GM18502 (cell line): Measurements from ENCODE around the gene HERC2.
"Not testable (repeated sequence)": the region's sequence is repeated elsewhere in the genome, so short reads cannot be mapped to it uniquely, and the experiment has no call there.

Source experiments
- ATAC-seq: cut with Tn5 transposase; IDR thresholded peaks from one replicate; pipeline ENCODE4 v1.9.1; 2021; ENCODE audit warnings: mild to moderate bottlenecking; ENCODE audit not compliant: unreplicated experiment, poor library complexity

HERC2 gene

GRCh38 chr15:28184166-28184565 is 137.8 kb downstream of the HERC2 start:
- no peak for ATAC-seq

GRCh38 chr15:28182731-28183130 is 139.2 kb downstream of the HERC2 start:
- no peak for ATAC-seq

- ATAC-seq = no peak
Observed at GRCh38 chr15:28182216-28182615, 139.8 kb downstream of the HERC2 start.

- no peak for ATAC-seq
Observed at GRCh38 chr15:28181366-28181765, 140.6 kb downstream of the HERC2 start.

- no peak for ATAC-seq
Observed at GRCh38 chr15:28179270-28179669, 142.7 kb downstream of the HERC2 start.

- ATAC-seq = no peak
Observed at GRCh38 chr15:28178727-28179126, 143.3 kb downstream of the HERC2 start.

GRCh38 chr15:28178290-28178689 is 143.7 kb downstream of the HERC2 start:
- ATAC-seq = no peak

- no peak for ATAC-seq
Observed at GRCh38 chr15:28169366-28169765, 152.6 kb downstream of the HERC2 start.

GRCh38 chr15:28168405-28169121 is 153.4 kb downstream of the HERC2 start:
- not testable (repeated sequence) for ATAC-seq

GRCh38 chr15:28167042-28167441 is 154.9 kb downstream of the HERC2 start:
- no peak for ATAC-seq

- ATAC-seq = no peak
Observed at GRCh38 chr15:28165791-28166190, 156.2 kb downstream of the HERC2 start.

GRCh38 chr15:28164876-28165275 is 157.1 kb downstream of the HERC2 start:
- no peak for ATAC-seq

GRCh38 chr15:28154283-28154682 is 167.7 kb downstream of the HERC2 start:
- no peak for ATAC-seq

GRCh38 chr15:28153492-28154119 is 168.4 kb downstream of the HERC2 start:
- ATAC-seq = no peak

- ATAC-seq = not testable (repeated sequence)
Observed at GRCh38 chr15:28152538-28152923, 169.4 kb downstream of the HERC2 start.

GRCh38 chr15:28151864-28152537 is 170.0 kb downstream of the HERC2 start:
- not testable (repeated sequence) for ATAC-seq

GRCh38 chr15:28147801-28148200 is 174.2 kb downstream of the HERC2 start:
- no peak for ATAC-seq

GRCh38 chr15:28145419-28145818 is 176.6 kb downstream of the HERC2 start:
- not testable (repeated sequence) for ATAC-seq

GRCh38 chr15:28140062-28140461 is 181.9 kb downstream of the HERC2 start:
- no peak for ATAC-seq

GRCh38 chr15:28137408-28138039 is 184.5 kb downstream of the HERC2 start:
- not testable (repeated sequence) for ATAC-seq
